Adrenal gland (tissue), 12 donors: Measurements from ENCODE around the gene TRAF7. TPM values are rescaled to one million over a fixed set of nuclear protein-coding genes. Genes with fewer than 3 reads are reported as not detected.

Experiments
- DNase-seq, 7 donors: peaks; one replicate each; pipeline ENCODE4 v3.0.0-alpha.2; 2019 to 2020
- H3K27ac ChIP-seq, 5 donors: fragments of 200-600 bp; sonication (generic) in 4 of 5; 1 replicate in 3 of 5; 2 replicates in 2 of 5; pipeline versions ENCODE4 v1.5.1 to v1.8.0; 2016 to 2020; ENCODE audit warnings: mild to moderate bottlenecking in 1 of 5
- H3K27me3 ChIP-seq: fragments of 200-600 bp; 2 replicates; pipeline ENCODE4 v1.8.0; 2021
- H3K36me3 ChIP-seq, 2 donors: fragments of 200-600 bp; replicated peaks in 1 of 2; 1 replicate in 1 of 2; 2 replicates in 1 of 2; pipeline versions ENCODE4 v1.5.1 to v1.8.0; 2018 to 2022
- H3K4me1 ChIP-seq, 2 donors: fragments of 200-600 bp; replicated peaks in 1 of 2; 1 replicate in 1 of 2; 2 replicates in 1 of 2; pipeline versions ENCODE4 v1.5.1 to v1.8.0; 2018 to 2021
- H3K4me3 ChIP-seq, 4 donors: fragments of 200-600 bp; sonication (generic) in 3 of 4; one replicate each; pipeline ENCODE4 v1.5.1; 2016 to 2018
- H3K9me3 ChIP-seq, 3 donors: fragments of 200-600 bp; sonication (generic) in 1 of 3; replicated peaks in 1 of 3; 1 replicate in 2 of 3; 2 replicates in 1 of 3; pipeline versions ENCODE4 v1.5.1 to v1.8.0; 2016 to 2021
- CTCF ChIP-seq, 6 experiments: fragments of 450-650 bp in 4 of 6; fragments of 200-600 bp in 2 of 6; sonication (generic) in 1 of 6; IDR thresholded peaks; 1 replicate in 5 of 6; 2 replicates in 1 of 6; pipeline versions ENCODE4 v1.5.1 to v1.8.0; 2016 to 2021; ENCODE audit warnings: antibody characterized with exemption in 6 of 6, mild to moderate bottlenecking in 2 of 6, moderate library complexity in 1 of 6
- POLR2A ChIP-seq, 2 donors: fragments of 450-650 bp; IDR thresholded peaks; one replicate each; pipeline ENCODE4 v1.6.1; 2017; ENCODE audit warnings: antibody characterized with exemption in 2 of 2, mild to moderate bottlenecking in 2 of 2, moderate library complexity in 1 of 2
- WGBS, 4 donors: extraction: QIAGEN DNeasy Blood & Tissue Kit in 2 of 4; methylation state at CpG; one replicate each; pipeline versions ENCODE4 v1.1.5 to v1.1.7; 2013 to 2017; 5-methylcytosine and 5-hydroxymethylcytosine counted together
- intact Hi-C, 2 donors: fragments of 100-400 bp; cut with DNase I; formaldehyde crosslinking; loops; one replicate each; pipeline versions ENCODE4 v1.14.1 to v1.15.0; 2022 to 2023
- polyA plus RNA-seq, 3 donors: library from polyadenylated mRNA; stranded (reverse); fragments of 200-250 nt in 2 of 3; fragments of 350-450 nt in 1 of 3; fragmentation: Illumina TruSeq in 1 of 3; extraction: RNeasy Lipid Tissue Mini Kit (QIAGEN cat#74804) in 1 of 3; gene quantifications; one replicate each; pipeline ENCODE4 v1.2.3, GENCODE V29; 2013 to 2014
- total RNA-seq, 9 donors: library from RNA; depleted of rRNA in 4 of 9; stranded (reverse); fragments of >200 nt in 4 of 9; fragments of 120-200 nt in 1 of 9; fragmentation: NEBNext Ultra II Directional in 1 of 9; extraction: Animal tissue kit (Norgen Biotek cat#: 25700) in 1 of 9; gene quantifications; one replicate each; pipeline versions ENCODE4 v1.1.0 to v1.2.4, GENCODE V29; 2013 to 2023
- donor health status: healthy with polysubstance abuse.
- donor health status: Bipolar disorder and iron deficiency.
- donor health status: DM: yes; HTN: yes; CAD: no.
- donor health status: DM: no; HTN: no; CAD: no.
- donor health status: DM: no; HTN: no; CAD: no.
- donor health status: DM: yes; HTN: yes; CAD: no.

TRAF7 gene
- total and polyA plus RNA-seq, 12 donors, result 21.0 to 129 (median 52.2) TPM

GRCh38 chr16:2206780-2207433, 51.3 kb downstream of the TRAF7 start:
- Histone ChIP-seq H3K27me3 (no peaks in the 10 kb centered on the region), H3K9me3 (no peaks in the 10 kb centered on the region), H3K4me3 (no peak overlapping the region), H3K27ac (no peak overlapping the region), H3K4me1 (peaks cover 6 to 19% of the 10 kb centered on the region in 2 donors), H3K36me3 (peaks cover 0 to 35% of the 10 kb centered on the region in 2 donors)
- 90 to 91% (median 91%) methylated on average over 11 to 23 of the region's 23 CpGs for WGBS, 4 donors
- no peak for DNase-seq
- intact Hi-C loops, result no loop called here
- no peak for TF ChIP-seq POLR2A (IDR thresholded peaks at IDR 0.05)
- TF ChIP-seq CTCF (IDR thresholded peaks at IDR 0.05), result no peak

GRCh38 chr16:2207872-2208271, 52.3 kb downstream of the TRAF7 start:
- Histone ChIP-seq H3K4me3 (no peak overlapping the region), H3K9me3 (no peaks in the 10 kb centered on the region), H3K36me3 (peaks cover 0 to 35% of the 10 kb centered on the region in 2 donors), H3K27me3 (no peaks in the 10 kb centered on the region), H3K4me1 (peaks cover 15 to 29% of the 10 kb centered on the region in 2 donors), H3K27ac (no peak overlapping the region)
- no peak for TF ChIP-seq CTCF (IDR thresholded peaks at IDR 0.05)
- no peak for TF ChIP-seq POLR2A (IDR thresholded peaks at IDR 0.05)
- no peak for DNase-seq
- intact Hi-C loops, result no loop called here
- WGBS, 4 donors, result 84 to 89% (median 87%) methylated on average over 5 to 9 of the region's 9 CpGs

- H3K4me3 ChIP-seq, result no peak overlapping the region
- no peak for DNase-seq
- WGBS, 4 donors, result 80 to 86% (median 84%) methylated on average over 7 to 23 of the region's 23 CpGs; no CpG with 5 or more reads in 1 of the 4 donors
- no peaks in the 10 kb centered on the region for H3K27me3 ChIP-seq
- TF ChIP-seq POLR2A (IDR thresholded peaks at IDR 0.05) (no peak), CTCF (IDR thresholded peaks at IDR 0.05) (no peak)
- peaks cover 19 to 33% of the 10 kb centered on the region in 2 donors for H3K4me1 ChIP-seq
- H3K36me3 ChIP-seq, result peaks cover 0 to 35% of the 10 kb centered on the region in 2 donors
- no peaks in the 10 kb centered on the region for H3K9me3 ChIP-seq
- no peak overlapping the region for H3K27ac ChIP-seq
- intact Hi-C loops, result no loop called here
Measured at GRCh38 chr16:2208308-2208707, 52.7 kb downstream of the TRAF7 start.

GRCh38 chr16:2208772-2209171, 53.2 kb downstream of the TRAF7 start:
- Histone ChIP-seq H3K4me3 (no peak overlapping the region), H3K9me3 (no peaks in the 10 kb centered on the region), H3K27me3 (no peaks in the 10 kb centered on the region), H3K27ac (no peak overlapping the region), H3K4me1 (peaks cover 24 to 38% of the 10 kb centered on the region in 2 donors), H3K36me3 (peaks cover 0 to 35% of the 10 kb centered on the region in 2 donors)
- intact Hi-C loops, result no loop called here
- DNase-seq, result no peak
- 86 to 92% (median 90%) methylated on average over 2 to 9 of the region's 9 CpGs for WGBS, 4 donors
- TF ChIP-seq POLR2A (IDR thresholded peaks at IDR 0.05), result no peak
